IPS-11a (cell line): Measurements from ENCODE around the gene ATXN7L1.

Experiments used
- H3K4me3 ChIP-seq: one replicate; pipeline ENCODE4 v1.5.1; 2013; ENCODE audit warnings: low read depth, low read length, control low read depth

ATXN7L1 gene

GRCh38 chr7:105682341-105683060, 193.9 kb downstream of the ATXN7L1 start:
- no peak overlapping the region for H3K4me3 ChIP-seq

DNA sequence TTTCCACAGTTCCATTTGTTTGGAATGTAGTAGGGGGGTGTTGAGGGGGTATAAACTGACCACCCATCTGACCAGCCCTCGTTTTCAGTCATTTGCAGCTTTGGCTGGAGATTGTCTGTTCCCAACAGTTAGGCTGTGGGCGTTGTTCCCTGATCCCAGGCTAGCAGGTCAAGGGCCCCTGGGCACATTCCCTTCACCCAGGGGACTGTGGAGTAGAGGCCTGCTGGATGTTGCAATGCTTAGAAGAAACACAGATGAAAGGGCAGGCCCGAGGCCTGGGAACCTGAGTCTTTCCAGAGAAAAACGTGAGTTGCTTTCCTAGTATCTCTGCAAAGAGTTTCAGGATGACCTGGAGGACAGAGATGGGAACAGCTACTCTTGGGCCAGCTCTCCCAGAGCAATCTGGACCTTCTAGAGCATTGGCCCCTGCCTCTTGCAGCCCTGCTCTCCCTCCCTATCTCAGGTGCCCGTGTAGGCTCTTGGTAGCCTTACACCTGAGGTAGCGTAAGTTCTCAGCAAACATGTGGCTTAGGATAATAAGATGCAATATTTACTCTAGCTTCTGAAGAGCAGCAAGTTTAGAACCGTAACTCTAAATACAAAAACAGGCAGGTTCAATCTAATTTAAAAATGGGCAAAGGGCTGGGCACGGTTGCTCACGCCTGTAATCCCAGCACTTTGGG, 195.8 kb downstream of the ATXN7L1 start:
- H3K4me3 ChIP-seq, result no peak overlapping the region

DNA sequence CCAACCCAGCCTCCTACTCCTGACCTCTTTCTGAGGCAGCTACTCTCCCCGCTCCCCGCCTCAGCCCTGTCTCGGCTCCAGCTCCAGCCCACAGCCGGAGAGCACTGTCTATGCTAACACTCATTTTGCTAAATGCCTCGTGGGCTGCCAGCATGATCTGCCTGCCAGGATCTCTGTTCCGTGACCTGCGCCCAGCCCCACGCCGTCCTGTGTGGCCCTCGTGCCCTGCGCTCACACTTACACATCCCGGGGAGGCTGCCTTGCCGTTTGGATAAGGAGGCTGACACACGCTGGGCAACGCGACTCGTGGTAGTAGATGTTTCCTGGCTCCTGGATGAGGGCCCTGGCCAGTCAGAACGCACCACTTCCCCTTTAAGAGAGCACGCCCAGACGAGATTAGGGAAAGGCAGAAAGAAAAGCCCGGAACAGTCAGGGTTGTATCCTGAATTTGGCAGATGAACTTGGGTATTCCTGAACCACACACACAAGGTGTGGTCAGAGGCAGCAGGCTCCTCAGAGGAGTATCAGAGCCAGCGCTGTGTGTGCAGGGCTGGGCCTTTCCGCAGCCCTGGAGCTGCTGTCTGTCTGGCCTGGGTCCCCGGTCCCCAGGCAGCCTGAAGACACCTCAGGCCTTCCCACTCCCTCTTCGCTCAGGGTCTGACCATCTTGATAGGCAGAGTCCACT, 197.4 kb downstream of the ATXN7L1 start:
- no peak overlapping the region for H3K4me3 ChIP-seq

DNA sequence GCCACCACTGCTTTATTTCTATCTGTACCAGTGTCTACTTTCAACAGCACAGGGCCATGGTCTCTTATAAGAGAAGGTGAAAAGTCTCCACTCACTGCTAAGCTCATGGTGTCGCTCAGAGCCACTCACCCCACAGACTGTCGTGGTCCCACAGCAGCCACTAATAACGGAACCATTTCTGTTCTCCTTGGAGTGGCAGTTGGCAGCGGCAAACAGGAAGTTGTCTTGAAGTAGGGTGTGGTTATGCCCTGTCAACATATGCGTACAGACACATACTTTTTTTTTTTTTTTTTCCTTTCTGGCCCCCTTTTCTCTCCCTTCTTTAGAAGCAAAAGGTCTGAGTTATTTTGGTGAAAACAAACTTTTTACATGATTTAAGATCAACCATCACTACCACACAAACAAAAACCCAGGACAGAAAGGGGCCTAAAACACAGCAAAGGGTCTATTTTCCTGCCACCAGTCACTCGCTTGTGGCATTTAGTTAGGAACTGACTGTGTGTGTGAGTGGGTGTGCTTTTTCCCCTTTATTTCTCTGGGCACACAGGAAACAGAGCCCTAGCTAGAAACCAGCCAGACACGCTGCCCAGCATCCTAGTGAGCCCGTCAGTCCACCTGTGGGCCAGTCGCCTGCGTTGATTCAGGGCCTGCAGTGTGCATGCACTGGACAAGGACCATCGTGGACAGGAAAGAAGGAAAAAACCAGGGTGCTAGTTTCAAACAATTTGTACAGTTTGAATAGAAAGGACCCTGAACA, 198.4 kb downstream of the ATXN7L1 start:
- H3K4me3 ChIP-seq, result no peak overlapping the region

DNA sequence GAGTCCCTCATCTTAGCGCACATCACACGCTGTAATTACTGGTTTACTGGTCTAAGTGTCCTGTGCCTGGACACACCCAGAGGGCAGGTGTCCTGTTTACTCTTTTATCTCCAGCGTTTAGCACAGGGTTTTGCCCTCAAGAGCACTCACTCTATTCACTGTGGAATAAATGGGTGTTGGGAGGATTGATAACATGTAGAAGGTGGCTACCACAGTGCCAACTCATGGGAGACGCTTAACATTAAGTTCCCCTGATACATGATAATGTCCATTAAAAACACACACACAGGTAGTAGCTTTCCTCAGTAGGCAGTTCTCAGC, 199.0 kb downstream of the ATXN7L1 start:
- no peak overlapping the region for H3K4me3 ChIP-seq

- no peak overlapping the region for H3K4me3 ChIP-seq
These were observed 200.4 kb downstream of the ATXN7L1 start for GRCh38 chr7:105675934-105676371.

GRCh38 chr7:105674200-105674920, 202.0 kb downstream of the ATXN7L1 start:
- H3K4me3 ChIP-seq, result no peak overlapping the region

- no peak overlapping the region for H3K4me3 ChIP-seq
These were observed 202.9 kb downstream of the ATXN7L1 start for GRCh38 chr7:105673367-105674084.

- H3K4me3 ChIP-seq, result no peak overlapping the region
These were observed 203.6 kb downstream of the ATXN7L1 start for GRCh38 chr7:105672801-105673200.

GRCh38 chr7:105666324-105666723, 210.1 kb downstream of the ATXN7L1 start:
- no peak overlapping the region for H3K4me3 ChIP-seq

- H3K4me3 ChIP-seq, result no peak overlapping the region
These were observed 210.7 kb downstream of the ATXN7L1 start for GRCh38 chr7:105665684-105666083.

- no peak overlapping the region for H3K4me3 ChIP-seq
These were observed 211.4 kb downstream of the ATXN7L1 start for GRCh38 chr7:105664816-105665525.

DNA sequence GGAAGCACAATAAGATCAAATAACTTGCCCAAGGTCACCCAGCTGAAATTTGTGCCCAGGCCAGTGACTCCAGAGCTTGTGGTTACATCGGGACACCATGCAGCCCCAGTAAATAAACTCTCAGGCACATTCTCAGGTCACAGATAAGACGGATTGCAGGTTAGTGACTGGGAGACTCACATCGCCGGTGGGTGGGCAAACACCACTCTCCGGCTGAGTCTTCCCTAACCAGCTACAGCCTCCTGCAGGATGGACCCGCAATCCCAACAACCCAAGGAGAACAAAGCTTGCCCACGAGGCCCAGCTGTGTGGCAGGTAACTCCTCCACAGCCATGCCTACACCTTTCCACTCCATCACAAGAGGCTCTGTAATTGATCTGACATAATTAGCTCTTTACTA, 213.4 kb downstream of the ATXN7L1 start:
- H3K4me3 ChIP-seq, result no peak overlapping the region

DNA sequence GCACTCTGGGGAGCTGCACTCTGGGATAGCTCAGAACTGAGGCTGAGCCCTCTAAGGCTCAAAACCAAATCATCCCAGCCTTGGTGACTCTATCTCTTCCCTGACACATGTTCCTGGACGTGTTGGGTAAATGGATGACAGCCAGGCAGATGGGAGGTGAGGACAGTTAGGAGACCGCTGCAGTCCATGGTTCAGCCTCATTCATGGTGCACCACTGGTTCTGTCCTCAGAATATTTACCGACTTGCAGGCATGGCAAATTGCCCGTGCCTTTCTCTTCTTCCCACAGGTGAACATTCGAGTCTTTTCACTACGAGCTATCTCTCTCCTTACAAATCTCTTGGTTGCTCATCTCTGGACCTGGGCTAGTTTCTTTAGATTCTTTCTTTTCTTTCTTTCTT, 214.8 kb downstream of the ATXN7L1 start:
- no peak overlapping the region for H3K4me3 ChIP-seq

DNA sequence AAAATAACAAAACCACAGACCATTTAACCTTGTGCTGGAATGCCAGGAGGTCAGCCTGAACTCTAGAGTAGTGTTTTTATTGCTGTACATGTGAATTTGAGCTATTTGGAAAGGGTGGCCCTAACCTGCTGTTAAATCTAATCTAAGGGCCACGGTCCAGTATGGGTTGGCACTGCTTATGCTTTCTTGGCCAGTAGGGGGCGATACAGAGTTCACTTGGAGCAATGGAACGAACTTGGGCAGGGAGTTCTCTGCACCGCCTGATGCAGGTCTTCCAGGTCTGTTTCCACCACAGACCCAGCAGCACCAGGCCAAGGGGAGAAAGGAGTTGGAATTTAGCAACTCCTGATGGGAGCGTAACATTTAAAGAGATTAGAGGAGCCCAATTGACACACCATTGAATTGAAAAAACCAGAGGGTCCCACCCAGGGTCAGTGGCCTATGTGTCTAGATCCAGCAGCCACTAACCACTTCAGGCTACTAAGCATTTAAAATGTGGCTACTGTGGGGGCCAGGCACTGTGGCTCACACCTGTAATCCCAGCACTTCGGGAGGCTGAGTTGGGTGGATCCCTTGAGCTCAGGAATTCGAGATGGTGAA, 219.4 kb downstream of the ATXN7L1 start:
- H3K4me3 ChIP-seq, result no peak overlapping the region

DNA sequence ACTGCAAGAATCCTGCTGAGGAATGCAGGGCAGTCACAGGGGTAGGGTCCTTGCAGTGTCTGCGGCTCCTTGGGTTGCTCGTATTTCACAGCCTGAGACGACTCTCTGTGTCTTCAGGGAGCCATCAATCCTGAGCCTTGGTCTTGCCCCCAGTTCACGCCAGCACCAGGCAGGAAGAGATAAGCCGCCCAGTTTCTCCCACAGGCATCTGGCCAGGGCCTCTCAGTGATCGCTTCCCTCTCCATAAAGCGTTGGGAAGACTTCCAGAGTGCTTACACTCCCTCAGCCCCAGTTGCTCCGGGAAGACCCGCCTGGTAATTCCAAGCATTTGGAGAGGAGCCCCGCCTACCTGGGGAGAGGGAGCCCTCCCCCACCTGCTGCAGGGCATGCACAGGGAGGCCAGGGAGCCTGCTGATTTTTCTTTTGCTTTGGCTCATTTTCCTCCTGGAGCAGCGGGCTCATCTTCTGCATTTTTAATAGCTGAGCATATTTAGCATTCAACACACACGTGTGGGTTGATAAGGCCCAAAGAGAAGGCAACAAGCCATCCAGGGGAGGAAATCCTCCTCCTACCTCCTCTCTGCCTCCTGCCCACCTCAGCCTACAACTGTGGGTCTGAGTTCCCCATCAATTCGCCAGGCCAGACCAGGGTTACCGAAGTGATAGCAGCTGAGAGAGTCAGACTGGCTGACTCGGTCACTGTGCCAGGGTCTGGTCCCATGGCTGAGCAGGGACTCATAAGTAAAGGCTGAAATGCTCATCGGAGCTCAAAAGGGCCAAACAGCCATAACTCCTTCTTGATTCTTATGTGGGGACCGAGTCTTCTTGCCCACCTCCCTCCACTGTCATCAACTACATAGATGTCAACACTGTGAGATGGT, 220.7 kb downstream of the ATXN7L1 start:
- no peak overlapping the region for H3K4me3 ChIP-seq

- H3K4me3 ChIP-seq, result no peak overlapping the region
These were observed 221.3 kb downstream of the ATXN7L1 start for GRCh38 chr7:105655067-105655466.

GRCh38 chr7:105654095-105654686, 222.2 kb downstream of the ATXN7L1 start:
- no peak overlapping the region for H3K4me3 ChIP-seq
